Stimulated activated CD4-positive, alpha-beta T cell treated with anti-CD3 and anti-CD28 coated beads, TNF-alpha, amount 100 ng/mL, for 48 hours (primary cell): ENCODE data around the gene XXYLT1.

Experiments
- DNase-seq, 3 donors: peaks; one replicate each; pipeline ENCODE4 v3.0.0-alpha.2; 2020; ENCODE audit warnings: low read depth in 3 of 3

XXYLT1 gene

GRCh38 chr3:195025884-195026200 lies 245.1 kb downstream of the XXYLT1 start:
- no peak for DNase-seq

- DNase-seq = no peak
Measured at GRCh38 chr3:195025056-195025883, 245.7 kb downstream of the XXYLT1 start.

GRCh38 chr3:195023989-195024388 lies 247.0 kb downstream of the XXYLT1 start:
- DNase-seq = no peak

- DNase-seq = no peak
Measured at GRCh38 chr3:195023576-195023975, 247.4 kb downstream of the XXYLT1 start.

GRCh38 chr3:195021692-195022091 lies 249.3 kb downstream of the XXYLT1 start:
- no peak for DNase-seq

GRCh38 chr3:195020921-195021320 lies 250.0 kb downstream of the XXYLT1 start:
- DNase-seq = no peak

- DNase-seq = no peak
Measured at GRCh38 chr3:195020185-195020584, 250.8 kb downstream of the XXYLT1 start.

GRCh38 chr3:195019335-195019734 lies 251.6 kb downstream of the XXYLT1 start:
- no peak for DNase-seq
